PC-3 (cell line): ENCODE results near the gene SUV39H1. TPM values are rescaled to one million over a fixed set of nuclear protein-coding genes. Genes with fewer than 3 reads are reported as not detected.

Experiments
- ATAC-seq: fragments of 200-7000 bp; cut with Tn5 transposase; 2 replicates; pipeline ENCODE4 v1.9.1; 2020; ENCODE audit warnings: mild to moderate bottlenecking, moderate library complexity
- BruUV-seq: library from RNA; stranded (reverse); fragments of 400-500 nt; replicated peaks from 2 replicates; lab custom pipeline; 2021; lab: Mats Ljungman, UMichigan
- CTCF ChIA-PET: fragments of 300-600 bp; sonication (Branson Sonifier 250); formaldehyde crosslinking; loops from one replicate; lab custom pipeline; 2022; ENCODE audit warnings: antibody characterized with exemption; lab: Charles Lee
- POLR2A ChIA-PET: fragments of 300-600 bp; sonication (Branson Sonifier 250); formaldehyde crosslinking; loops from one replicate; lab custom pipeline; 2022; ENCODE audit warnings: antibody characterized with exemption; ENCODE audit not compliant: unreplicated experiment; lab: Charles Lee
- DNase-seq: peaks from one replicate; pipeline ENCODE4 v3.0.0-alpha.2; 2015
- H2AFZ ChIP-seq: fragments of 300-600 bp; sonication (generic); 2 replicates; pipeline ENCODE4 v1.6.0; 2016; ENCODE audit warnings: antibody characterized with exemption, low read length
- H3F3A ChIP-seq: fragments of 300-600 bp; sonication (generic); one replicate; pipeline ENCODE4 v1.6.0; 2017; ENCODE audit warnings: antibody characterized with exemption, low read length, control low read depth, mild to moderate bottlenecking; ENCODE audit not compliant: unreplicated experiment
- H3K27ac ChIP-seq: fragments of 300-600 bp; sonication (generic); 2 replicates; pipeline ENCODE4 v1.5.1; 2016; ENCODE audit warnings: mild to moderate bottlenecking, low read length
- H3K27me3 ChIP-seq: fragments of 300-600 bp; sonication (generic); 2 replicates; pipeline ENCODE4 v1.6.1; 2016; ENCODE audit warnings: low read length, mixed read lengths
- H3K36me3 ChIP-seq: fragments of 300-600 bp; sonication (generic); 2 replicates; pipeline ENCODE4 v1.6.1; 2016; ENCODE audit warnings: low read depth, mixed run types, low read length, mixed read lengths
- H3K4me1 ChIP-seq: fragments of 300-600 bp; sonication (generic); 2 replicates; pipeline ENCODE4 v1.5.1; 2016; ENCODE audit warnings: low read length; ENCODE audit not compliant: insufficient read depth
- H3K4me2 ChIP-seq: fragments of 300-600 bp; sonication (generic); 2 replicates; pipeline ENCODE4 v1.6.0; 2016; ENCODE audit warnings: low read length
- H3K4me3 ChIP-seq: fragments of 300-600 bp; sonication (generic); 2 replicates; pipeline ENCODE4 v1.5.1; 2016; ENCODE audit warnings: mild to moderate bottlenecking, low read length, mixed read lengths
- H3K79me2 ChIP-seq: fragments of 300-600 bp; sonication (generic); 2 replicates; pipeline ENCODE4 v1.6.1; 2017; ENCODE audit warnings: low read length, mixed read lengths
- H3K9ac ChIP-seq: fragments of 300-600 bp; sonication (generic); 2 replicates; pipeline ENCODE4 v1.6.0; 2016; ENCODE audit warnings: mild to moderate bottlenecking, low read length
- H3K9me2 ChIP-seq: fragments of 300-600 bp; sonication (generic); replicated peaks from 2 replicates; pipeline ENCODE4 v1.6.1; 2016; ENCODE audit warnings: mixed run types, low read length, mixed read lengths
- H3K9me3 ChIP-seq: fragments of 300-600 bp; sonication (generic); 2 replicates; pipeline ENCODE4 v1.6.1; 2016; ENCODE audit warnings: low read length, mixed read lengths
- H4K20me1 ChIP-seq: fragments of 300-600 bp; sonication (generic); 2 replicates; pipeline ENCODE4 v1.6.1; 2016; ENCODE audit warnings: low read length, mixed read lengths
- CTCF ChIP-seq: fragments of 300-600 bp; sonication (generic); conservative IDR thresholded peaks from 2 replicates; pipeline ENCODE4 v1.5.1; 2017; ENCODE audit warnings: antibody characterized with exemption, low read depth, mild to moderate bottlenecking, low read length
- EZH2 ChIP-seq: fragments of 300-600 bp; sonication (generic); IDR thresholded peaks from one replicate; pipeline ENCODE4 v1.6.1; 2017; ENCODE audit warnings: antibody characterized with exemption, mild to moderate bottlenecking, low read length; ENCODE audit not compliant: unreplicated experiment
- EZH2phosphoT487 ChIP-seq: fragments of 300-600 bp; sonication (generic); IDR thresholded peaks from 2 replicates; pipeline ENCODE4 v1.6.1; 2018; ENCODE audit warnings: mild to moderate bottlenecking, antibody characterized with exemption, low read length, borderline replicate concordance
- intact Hi-C: fragments of 100-400 bp; cut with micrococcal nuclease; formaldehyde crosslinking; loops from 2 replicates; pipeline ENCODE4 v1.9.0; 2023
- total RNA-seq: library from RNA; depleted of rRNA; stranded (reverse); fragments of >200 nt; gene quantifications from 2 replicates; pipeline ENCODE4 v1.2.3, GENCODE V29; 2014

Gene SUV39H1
- total RNA-seq, 1 experiment from 2014 or later: 22.3 TPM

DNA sequence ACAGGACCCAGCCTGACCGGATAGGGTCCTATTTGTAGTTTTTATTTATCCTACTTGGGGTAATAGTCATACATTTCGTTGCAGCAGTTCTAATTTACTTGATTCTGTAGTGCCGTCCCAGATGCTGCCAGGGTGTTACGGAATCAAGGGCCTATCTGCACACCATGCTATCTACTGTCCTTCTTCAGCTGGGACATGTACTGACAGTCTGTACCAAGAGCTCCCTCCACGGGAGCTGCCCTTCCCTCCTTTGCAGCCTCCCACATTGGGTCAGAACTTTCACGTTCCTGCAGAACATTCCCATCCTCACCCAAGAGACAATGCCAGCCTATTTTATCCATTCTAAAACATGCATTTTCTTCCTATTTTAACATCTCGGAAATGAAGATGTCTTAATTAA, 6.7 kb downstream of the SUV39H1 start:
- Histone ChIP-seq H4K20me1 (peaks cover 8% of the 10 kb centered on the region; the same call in 1 of the 2 replicates), H3K36me3 (peaks cover 33% of the 10 kb centered on the region), H3F3A (peaks cover 4% of the 10 kb centered on the region), H3K79me2 (peaks cover 47% of the 10 kb centered on the region), H3K27me3 (no peaks in the 10 kb centered on the region), H2AFZ (no peak overlapping the region), H3K9ac (no peak overlapping the region), H3K9me2 (no peaks in the 10 kb centered on the region), H3K4me1 (peaks cover 20% of the 10 kb centered on the region), H3K9me3 (no peaks in the 10 kb centered on the region), H3K4me3 (no peak overlapping the region), H3K27ac (peak overlapping the region; percentile 47; the same call in 1 of the 2 replicates), H3K4me2 (no peak overlapping the region; the same call in 1 of the 2 replicates)
- intact Hi-C loops: no loop called here
- ATAC-seq: no peak
- TF ChIP-seq EZH2 (no peak), EZH2phosphoT487 (no peak), CTCF (no peak)
- no TSS peak for BruUV-seq
- CTCF ChIA-PET: interaction anchor here (0.6 kb wide), 1 partner anchor 52 kb away, joined by 4 read pairs; no protein-coding TSS in a partner anchor
- POLR2A ChIA-PET: no interaction called here
- no peak for DNase-seq

DNA sequence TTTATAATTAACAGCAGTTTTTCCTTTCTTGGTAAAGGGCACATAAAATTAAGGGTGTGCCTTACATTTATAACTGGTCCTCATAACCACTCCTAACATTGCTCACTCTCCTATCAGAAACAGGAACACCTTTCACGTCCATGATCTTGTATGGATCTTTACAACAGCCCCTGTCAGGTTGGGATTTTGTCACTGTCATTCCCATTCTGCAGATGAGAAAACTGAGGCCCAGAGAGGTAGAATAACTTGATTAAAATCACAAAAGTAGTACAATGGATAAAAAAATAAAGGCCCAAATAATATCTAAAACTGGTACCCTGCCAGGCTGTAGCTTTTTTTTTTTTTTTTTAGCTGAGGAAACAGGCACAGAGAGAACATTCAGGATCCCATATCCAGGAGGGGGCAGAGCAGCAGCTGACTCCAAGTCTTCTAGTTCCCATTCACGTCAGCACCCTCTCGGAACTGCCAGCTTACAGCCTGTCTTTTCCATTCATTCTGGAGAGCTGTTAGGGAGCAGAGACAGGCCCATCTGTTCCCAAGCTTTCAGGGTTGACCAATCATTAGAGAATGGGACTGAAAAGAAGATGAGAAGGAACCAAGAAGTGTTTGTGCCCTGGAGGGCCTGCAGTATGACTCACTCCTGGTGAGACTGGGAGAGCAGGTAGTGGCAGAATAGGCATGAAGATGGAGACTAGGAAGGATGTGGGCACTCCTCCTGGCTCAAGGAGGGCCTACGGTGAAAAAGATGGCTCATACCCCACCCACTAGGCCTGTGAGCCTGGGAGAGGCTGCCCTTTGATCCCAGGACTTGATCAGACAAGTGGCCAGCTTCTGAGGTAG, 7.3 kb downstream of the SUV39H1 start:
- BruUV-seq: no TSS peak
- H4K20me1 ChIP-seq: peaks cover 8% of the 10 kb centered on the region; the same call in 1 of the 2 replicates
- intact Hi-C loops: no loop called here
- peaks cover 32% of the 10 kb centered on the region for H3K36me3 ChIP-seq
- H3K4me1 ChIP-seq: peaks cover 20% of the 10 kb centered on the region
- ATAC-seq: peak; percentile 93
- no peak overlapping the region for H2AFZ ChIP-seq
- peak overlapping the region; percentile 79 for H3K27ac ChIP-seq
- H3K79me2 ChIP-seq: peaks cover 40% of the 10 kb centered on the region
- H3K27me3 ChIP-seq: no peaks in the 10 kb centered on the region
- H3F3A ChIP-seq: peaks cover 4% of the 10 kb centered on the region
- H3K9me3 ChIP-seq: no peaks in the 10 kb centered on the region
- H3K4me2 ChIP-seq: peak overlapping the region; percentile 42; the same call in 1 of the 2 replicates
- TF ChIP-seq EZH2 (no peak), EZH2phosphoT487 (no peak), CTCF (peak; percentile 45)
- peak; percentile 90 for DNase-seq
- ChIA-PET POLR2A (interaction anchor here (0.5 kb wide), 1 partner anchor 33 kb away, joined by 10 read pairs; no protein-coding TSS in a partner anchor), CTCF (interaction anchor here (0.6 kb wide), 1 partner anchor 53 kb away, joined by 4 read pairs; no protein-coding TSS in a partner anchor)
- no peak overlapping the region for H3K4me3 ChIP-seq
- H3K9ac ChIP-seq: peak overlapping the region; percentile 38; the same call in 1 of the 2 replicates
- no peaks in the 10 kb centered on the region for H3K9me2 ChIP-seq

DNA sequence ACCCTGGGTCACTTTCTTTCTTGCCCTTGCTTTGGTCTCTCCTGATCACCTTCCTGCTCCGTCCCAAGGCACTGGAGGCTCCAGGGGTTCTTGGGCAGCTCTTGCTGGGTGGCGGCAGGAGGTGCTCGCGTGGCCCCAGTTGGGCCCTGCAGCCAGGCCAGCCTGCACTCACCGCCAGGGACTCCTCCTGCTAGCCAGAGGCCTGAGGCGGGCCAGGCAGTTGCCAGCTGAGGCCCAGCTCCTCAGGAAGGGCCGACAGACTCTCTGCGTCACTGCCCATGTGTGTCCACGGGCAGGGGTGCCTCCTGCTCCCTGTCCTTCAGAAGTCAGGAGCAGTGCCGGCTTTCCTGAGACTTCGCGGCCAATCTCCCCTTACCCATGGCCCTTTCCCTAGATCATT, 9.3 kb downstream of the SUV39H1 start:
- intact Hi-C loops: no loop called here
- BruUV-seq: no TSS peak
- no peak for DNase-seq

More for the DNA sequence above, 9.3 kb downstream of the SUV39H1 start:
- no peak overlapping the region for H3K27ac ChIP-seq
- TF ChIP-seq CTCF: no peak
- no peak for TF ChIP-seq EZH2
- no peak for TF ChIP-seq EZH2phosphoT487
- H3F3A ChIP-seq: peaks cover 4% of the 10 kb centered on the region
- H2AFZ ChIP-seq: no peak overlapping the region
- H3K9me3 ChIP-seq: no peaks in the 10 kb centered on the region
- peaks cover 8% of the 10 kb centered on the region; the same call in 1 of the 2 replicates for H4K20me1 ChIP-seq
- no peaks in the 10 kb centered on the region for H3K27me3 ChIP-seq
- ChIA-PET CTCF (no interaction called here), POLR2A (no interaction called here)
- peaks cover 22% of the 10 kb centered on the region for H3K79me2 ChIP-seq
- H3K9me2 ChIP-seq: no peaks in the 10 kb centered on the region
- no peak overlapping the region for H3K9ac ChIP-seq
- no peak overlapping the region for H3K4me3 ChIP-seq
- H3K4me1 ChIP-seq: peaks cover 20% of the 10 kb centered on the region
- peaks cover 20% of the 10 kb centered on the region; the same call in 1 of the 2 replicates for H3K36me3 ChIP-seq
- H3K4me2 ChIP-seq: no peak overlapping the region
- ATAC-seq: no peak
